H1 (cell line): ENCODE data around the gene NBAS. TPM values are rescaled to one million over a fixed set of nuclear protein-coding genes. Genes with fewer than 3 reads are reported as not detected.

Experiments used
- ATF2 ChIP-seq: IDR thresholded peaks from 2 replicates; pipeline ENCODE4 v1.6.1; 2012; ENCODE audit warnings: low read length, inconsistent platforms
- BRCA1 ChIP-seq: IDR thresholded peaks from 2 replicates; pipeline ENCODE4 v1.6.1; 2012; ENCODE audit warnings: low read depth, low read length, improper control_type of control experiment
- CREB1 ChIP-seq: IDR thresholded peaks from 2 replicates; pipeline ENCODE4 v1.6.1; 2012; ENCODE audit warnings: inconsistent platforms
- EGR1 ChIP-seq: IDR thresholded peaks from 2 replicates; pipeline ENCODE4 v1.6.1; 2011; ENCODE audit warnings: low read depth, low read length, borderline replicate concordance
- GTF2F1 ChIP-seq: IDR thresholded peaks from 2 replicates; pipeline ENCODE4 v1.6.1; 2012; ENCODE audit warnings: low read depth, low read length, improper control_type of control experiment, borderline replicate concordance
- HDAC6 ChIP-seq: IDR thresholded peaks from one replicate; pipeline ENCODE4 v1.7.1; 2012; ENCODE audit warnings: low read depth, mild to moderate bottlenecking, inconsistent platforms, low read length, moderate library complexity
- JUN ChIP-seq: IDR thresholded peaks from 2 replicates; pipeline ENCODE4 v1.6.1; 2011; ENCODE audit warnings: low read depth, mild to moderate bottlenecking, improper control_type of control experiment, low read length
- KDM4A ChIP-seq: IDR thresholded peaks from one replicate; pipeline ENCODE4 v1.7.1; 2012; ENCODE audit warnings: low read depth, mild to moderate bottlenecking, moderate library complexity, low read length, inconsistent platforms; ENCODE audit not compliant: severe bottlenecking
- NRF1 ChIP-seq: IDR thresholded peaks from 2 replicates; pipeline ENCODE4 v1.6.1; 2011; ENCODE audit warnings: mild to moderate bottlenecking, low read depth, low read length, improper control_type of control experiment
- POLR2A ChIP-seq, 2 experiments: IDR thresholded peaks; 1 replicate in 1 of 2; 2 replicates in 1 of 2; pipeline ENCODE4 v1.6.1; 2011; ENCODE audit warnings: low read depth in 2 of 2, low read length in 2 of 2, mild to moderate bottlenecking in 2 of 2; ENCODE audit errors: control extremely low read depth in 1 of 2
- SIX5 ChIP-seq: IDR thresholded peaks from 2 replicates; pipeline ENCODE4 v1.6.1; 2011; ENCODE audit warnings: mild to moderate bottlenecking, low read depth, low read length
- SUZ12 ChIP-seq: fragments of 200-600 bp; sonication (generic); IDR thresholded peaks from 2 replicates; pipeline ENCODE4 v1.6.1; 2012; ENCODE audit warnings: mild to moderate bottlenecking, inconsistent platforms, low read length, moderate library complexity, mixed read lengths
- TBP ChIP-seq: IDR thresholded peaks from 2 replicates; pipeline ENCODE4 v1.6.1; 2011; ENCODE audit warnings: low read depth, low read length, improper control_type of control experiment
- TCF12 ChIP-seq: IDR thresholded peaks from 2 replicates; pipeline ENCODE4 v1.6.1; 2011; ENCODE audit warnings: low read depth, mild to moderate bottlenecking, low read length
- ZNF274 ChIP-seq: IDR thresholded peaks from 2 replicates; pipeline ENCODE4 v1.7.0; 2012; ENCODE audit warnings: low read length, borderline replicate concordance; ENCODE audit errors: extremely low read depth
- polyA plus RNA-seq, 7 experiments: library from polyadenylated mRNA; depleted of rRNA in 3 of 7; stranded (reverse) in 5 of 7; unstranded in 2 of 7; fragments of >200 nt in 5 of 7; fragments of 200-250 nt in 2 of 7; gene quantifications; 1 replicate in 5 of 7; 2 replicates in 1 of 7; 4 replicates in 1 of 7; pipeline versions ENCODE4 v1.2.1 to v1.2.3, GENCODE V29; 2011 to 2013; ENCODE audit warnings: missing spikeins in 2 of 7, mixed read lengths in 2 of 7
- total RNA-seq: library from RNA; stranded (reverse); fragmentation: NEBNext Ultra II Directional; extraction: Animal tissue kit (Norgen Biotek cat#: 25700); gene quantifications from 2 replicates; pipeline ENCODE4 v1.2.1, GENCODE V29; 2021
- TF ChIP-seq, protein P1 (sequence below): IDR thresholded peaks from 2 replicates; pipeline ENCODE4 v1.6.1; 2011; ENCODE audit warnings: low read length, improper control_type of control experiment

NBAS gene
- total and polyA plus RNA-seq, 2 of the 8 experiments (the other 6 are each of a cell fraction or from before 2014, with no cell fraction given) = 19.6 to 34.8 TPM

DNA sequence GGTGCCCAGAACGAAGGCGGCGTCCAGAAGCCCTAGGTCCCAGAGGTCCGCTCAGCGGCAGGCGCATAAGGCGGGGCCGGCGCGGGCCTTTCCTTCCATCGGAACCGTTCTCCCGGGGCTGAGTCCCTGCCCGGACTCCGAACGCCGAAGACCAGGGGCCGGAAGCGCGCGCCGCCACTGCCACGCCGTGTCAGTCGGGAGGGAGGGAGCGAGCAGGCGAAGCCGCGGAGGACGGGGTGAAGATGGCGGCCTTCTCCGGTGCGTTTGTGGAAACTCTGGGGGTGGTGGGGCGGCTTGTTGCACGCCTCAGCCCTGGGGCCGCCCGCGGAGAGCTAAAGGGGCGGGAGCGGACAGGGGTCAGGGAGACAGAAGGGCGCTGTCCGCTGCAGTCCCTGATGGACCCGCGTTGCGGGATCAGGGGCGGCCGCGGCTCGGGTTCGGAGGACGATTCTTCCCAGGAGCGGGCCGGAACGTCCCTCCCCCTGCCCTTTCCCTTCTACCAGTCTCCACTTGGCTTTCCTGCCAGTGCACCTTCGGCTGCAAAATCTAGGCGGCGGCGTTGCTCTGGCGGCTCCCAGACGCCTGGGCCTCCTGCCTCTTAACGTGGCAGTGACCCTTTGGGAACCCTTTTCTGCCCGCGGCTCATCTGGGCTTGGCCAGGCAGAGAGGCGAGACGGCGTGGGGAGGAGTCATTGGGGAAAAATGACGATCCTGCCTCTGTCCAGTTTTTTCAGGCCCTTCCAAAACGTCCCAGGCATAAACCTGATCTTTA, 30.7 kb upstream of the NBAS start, which contains the start of gene DDX1 (continued):
- peak; percentile 26; the same call in 1 of the 2 replicates for TF ChIP-seq SIX5
- peak; percentile 49; the same call in 1 of the 2 replicates for TF ChIP-seq EGR1
- peak; percentile 22 for TF ChIP-seq ATF2
- peak; percentile 92 to 96 for TF ChIP-seq POLR2A (IDR thresholded peaks at IDR 0.05; ENCODE audit: control extremely low read depth in 1 of 2, low read depth in 2 of 2, low read length in 2 of 2)
- peak; percentile 80 for TF ChIP-seq GTF2F1
- TF ChIP-seq TBP = peak; percentile 95
- TF ChIP-seq CREB1 = peak; percentile 64; the same call in 1 of the 2 replicates
- TF ChIP-seq BRCA1 = no peak
- no peak for TF ChIP-seq JUN
- TF ChIP-seq KDM4A = peak; percentile 87
- TF ChIP-seq ZNF274 = no peak
- TF ChIP-seq, protein P1, sequence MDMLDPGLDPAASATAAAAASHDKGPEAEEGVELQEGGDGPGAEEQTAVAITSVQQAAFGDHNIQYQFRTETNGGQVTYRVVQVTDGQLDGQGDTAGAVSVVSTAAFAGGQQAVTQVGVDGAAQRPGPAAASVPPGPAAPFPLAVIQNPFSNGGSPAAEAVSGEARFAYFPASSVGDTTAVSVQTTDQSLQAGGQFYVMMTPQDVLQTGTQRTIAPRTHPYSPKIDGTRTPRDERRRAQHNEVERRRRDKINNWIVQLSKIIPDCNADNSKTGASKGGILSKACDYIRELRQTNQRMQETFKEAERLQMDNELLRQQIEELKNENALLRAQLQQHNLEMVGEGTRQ = no peak
- TF ChIP-seq SUZ12 = no peak
- peak; percentile 40; the same call in 1 of the 2 replicates for TF ChIP-seq TCF12
- TF ChIP-seq HDAC6 = no peak
- TF ChIP-seq NRF1 = no peak
